ENCODE measurements around the gene CC2D2A. TPM values are rescaled to one million over a fixed set of nuclear protein-coding genes. Genes with fewer than 3 reads are reported as not detected.

Gene CC2D2A
- total RNA-seq, 4 donors from 2014 or later = 8.7 to 25.6 (median 13.1) TPM

DNA sequence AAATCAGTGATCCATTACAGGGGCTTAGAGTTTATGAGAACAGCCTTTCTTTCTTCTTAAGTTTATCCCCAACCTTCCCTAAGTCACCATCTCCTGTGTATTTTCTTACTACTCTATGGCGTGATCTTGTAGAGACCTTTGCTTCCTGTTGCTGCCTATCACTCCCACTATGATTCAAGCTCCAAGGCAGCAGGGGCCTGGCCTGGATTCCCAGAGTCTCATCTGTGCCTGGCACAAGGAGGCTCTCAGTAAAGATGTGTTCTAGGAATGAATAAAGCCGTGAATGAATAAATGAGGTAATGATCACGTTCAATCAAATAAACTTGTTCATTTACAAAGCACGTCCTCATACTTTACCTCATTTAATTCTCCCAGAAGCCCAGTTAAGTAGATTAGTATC lies 45.4 kb downstream of the CC2D2A start:
- TF ChIP-seq, protein P1, sequence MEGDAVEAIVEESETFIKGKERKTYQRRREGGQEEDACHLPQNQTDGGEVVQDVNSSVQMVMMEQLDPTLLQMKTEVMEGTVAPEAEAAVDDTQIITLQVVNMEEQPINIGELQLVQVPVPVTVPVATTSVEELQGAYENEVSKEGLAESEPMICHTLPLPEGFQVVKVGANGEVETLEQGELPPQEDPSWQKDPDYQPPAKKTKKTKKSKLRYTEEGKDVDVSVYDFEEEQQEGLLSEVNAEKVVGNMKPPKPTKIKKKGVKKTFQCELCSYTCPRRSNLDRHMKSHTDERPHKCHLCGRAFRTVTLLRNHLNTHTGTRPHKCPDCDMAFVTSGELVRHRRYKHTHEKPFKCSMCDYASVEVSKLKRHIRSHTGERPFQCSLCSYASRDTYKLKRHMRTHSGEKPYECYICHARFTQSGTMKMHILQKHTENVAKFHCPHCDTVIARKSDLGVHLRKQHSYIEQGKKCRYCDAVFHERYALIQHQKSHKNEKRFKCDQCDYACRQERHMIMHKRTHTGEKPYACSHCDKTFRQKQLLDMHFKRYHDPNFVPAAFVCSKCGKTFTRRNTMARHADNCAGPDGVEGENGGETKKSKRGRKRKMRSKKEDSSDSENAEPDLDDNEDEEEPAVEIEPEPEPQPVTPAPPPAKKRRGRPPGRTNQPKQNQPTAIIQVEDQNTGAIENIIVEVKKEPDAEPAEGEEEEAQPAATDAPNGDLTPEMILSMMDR (IDR thresholded peaks at IDR 0.05; ENCODE audit: low read depth) = no peak

DNA sequence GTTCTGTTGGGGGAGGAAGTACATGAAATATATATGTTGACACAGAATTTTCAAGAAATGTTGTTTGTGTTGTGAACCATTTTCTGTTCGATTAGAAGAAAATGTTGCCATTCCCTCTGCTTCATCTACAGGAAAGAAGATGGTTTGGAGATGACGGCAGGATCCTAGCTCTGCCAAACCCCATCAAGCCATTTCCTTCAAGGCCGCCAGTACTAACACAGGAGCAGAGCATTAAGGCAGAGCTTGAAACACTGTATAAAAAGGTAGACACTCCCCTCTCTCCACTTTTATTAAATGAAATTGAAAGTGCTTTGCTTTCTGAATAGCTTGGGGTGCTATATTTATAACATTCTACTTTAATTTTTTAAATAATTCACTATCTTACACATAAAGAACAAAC lies 46.8 kb downstream of the CC2D2A start:
- TF ChIP-seq, protein P1 (IDR thresholded peaks at IDR 0.05; ENCODE audit: low read depth) = no peak

DNA sequence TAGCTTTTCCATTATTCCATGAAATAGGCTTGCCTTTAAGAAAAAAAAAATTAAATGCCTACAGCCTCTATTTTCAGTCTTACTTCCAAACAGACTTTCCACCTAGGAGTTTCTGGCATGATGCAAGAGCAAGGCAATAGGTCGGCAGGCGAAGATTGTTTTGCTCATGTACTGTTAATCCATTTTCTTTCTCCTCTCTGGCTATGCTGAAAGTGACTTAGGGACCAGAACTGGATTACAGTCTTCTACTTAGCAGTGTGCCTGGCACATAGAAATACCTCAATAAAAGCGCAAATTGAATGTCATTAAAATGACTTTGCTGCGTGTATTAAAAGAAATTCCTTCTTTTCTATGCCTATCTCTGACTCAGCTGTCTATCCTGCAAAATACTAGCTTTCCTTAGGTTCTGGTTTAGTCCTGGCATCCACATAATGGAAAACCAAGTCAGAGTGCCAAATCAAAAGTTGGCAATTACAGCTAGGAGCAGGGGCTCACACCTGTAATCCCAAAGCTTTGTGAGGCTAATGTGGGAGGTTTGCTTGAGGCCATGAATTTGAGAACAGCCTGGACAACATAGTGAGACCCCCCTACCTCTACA lies 51.9 kb downstream of the CC2D2A start:
- TF ChIP-seq, protein P1 (IDR thresholded peaks at IDR 0.05; ENCODE audit: low read depth) = no peak

DNA sequence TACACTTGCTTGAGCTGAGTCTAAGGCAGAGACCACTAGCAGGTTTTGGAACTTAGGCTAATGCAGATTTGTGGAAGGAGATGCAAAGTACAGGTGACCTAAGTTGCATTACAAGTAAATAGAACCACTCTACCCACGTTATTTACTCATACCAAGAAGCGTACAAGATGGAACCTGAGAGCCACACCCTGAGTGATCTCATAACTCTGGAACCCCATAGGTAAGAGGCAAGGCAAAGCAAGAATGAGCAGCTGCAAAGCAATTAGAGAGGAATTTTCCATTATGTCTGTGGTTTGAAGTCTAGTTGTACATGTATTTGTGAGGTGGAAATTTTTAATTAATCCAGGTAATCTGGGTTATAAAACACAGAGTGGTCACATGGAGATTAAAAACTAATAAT lies 55.4 kb downstream of the CC2D2A start:
- TF ChIP-seq, protein P1 (IDR thresholded peaks at IDR 0.05; ENCODE audit: low read depth) = no peak

DNA sequence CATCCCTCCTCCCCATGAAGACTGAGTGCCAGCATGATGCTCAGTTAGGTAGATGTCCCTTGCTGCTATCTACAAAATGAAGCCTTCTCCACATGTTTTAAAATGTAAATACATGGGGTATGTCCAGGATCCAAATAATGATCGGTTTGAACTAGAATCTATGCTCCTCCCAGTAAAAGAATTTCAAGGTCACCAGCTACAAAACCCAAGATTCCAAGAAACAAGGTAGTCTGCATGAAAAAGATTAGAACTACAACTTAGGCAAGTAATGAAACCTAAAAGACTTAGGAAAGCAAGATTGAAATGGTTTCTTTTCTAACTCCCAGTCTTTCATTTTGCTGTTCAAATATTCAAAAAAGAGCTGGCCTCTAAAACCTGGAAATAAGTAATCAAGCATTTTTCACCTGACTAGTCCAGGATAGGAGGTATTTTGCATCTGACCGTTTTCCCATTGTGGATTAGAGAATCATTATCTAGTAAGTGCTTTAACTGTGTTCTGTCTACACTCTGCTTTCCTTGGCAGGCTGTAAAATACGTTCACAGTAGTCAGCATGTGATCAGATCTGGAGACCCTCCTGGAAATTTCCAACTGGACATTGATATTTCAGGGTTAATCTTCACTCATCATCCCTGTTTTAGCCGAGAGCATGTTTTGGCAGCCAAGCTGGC lies 57.4 kb downstream of the CC2D2A start:
- TF ChIP-seq, protein P1 (IDR thresholded peaks at IDR 0.05; ENCODE audit: low read depth) = no peak

DNA sequence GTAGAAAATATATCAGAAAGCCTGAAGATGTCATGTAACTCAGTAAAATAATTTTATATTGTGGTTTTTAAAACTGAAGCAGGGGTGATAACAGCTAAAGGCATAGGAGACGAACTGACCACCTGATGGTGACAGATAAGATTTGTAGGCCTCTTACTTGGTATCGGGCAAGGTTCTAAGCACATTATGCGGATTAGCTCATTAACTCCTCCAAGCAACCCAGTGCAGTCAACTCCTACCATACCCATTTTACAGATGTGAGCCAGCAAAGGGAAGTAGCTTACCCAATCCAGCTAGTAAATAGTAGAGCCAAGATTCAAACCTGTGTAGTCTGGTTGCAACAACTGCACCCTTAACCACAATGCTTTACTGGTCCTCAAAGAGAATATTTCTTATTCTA lies 62.1 kb downstream of the CC2D2A start:
- TF ChIP-seq, protein P1 (IDR thresholded peaks at IDR 0.05; ENCODE audit: low read depth) = no peak

DNA sequence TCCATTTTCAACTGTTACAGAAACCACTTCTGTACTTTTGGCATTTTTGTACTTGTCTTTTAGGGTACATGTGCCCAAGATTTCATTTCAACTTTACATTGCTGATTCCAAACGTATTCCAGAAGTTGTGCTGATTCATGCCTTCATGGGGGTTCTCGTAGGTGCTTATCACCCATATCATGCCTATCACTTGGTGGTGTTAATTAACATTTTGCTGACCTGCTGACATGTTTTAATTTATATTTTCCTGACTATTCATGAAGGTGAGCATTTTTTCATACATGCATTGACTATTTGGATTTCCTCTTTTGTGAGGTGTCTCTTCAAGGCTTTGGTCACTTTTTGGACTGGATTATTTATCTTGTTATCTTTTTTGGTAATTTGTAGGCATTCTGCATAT lies 64.1 kb downstream of the CC2D2A start:
- TF ChIP-seq, protein P1 (IDR thresholded peaks at IDR 0.05; ENCODE audit: low read depth) = no peak

Measured in subcutaneous adipose tissue (tissue), 4 donors.